Cardiac septum (tissue), 1 donor: ENCODE results near the gene RHOB. TPM values are rescaled to one million over a fixed set of nuclear protein-coding genes. Genes with fewer than 3 reads are reported as not detected.

ENCODE experiments used
- DNase-seq: peaks from one replicate; pipeline ENCODE4 v3.0.0-alpha.2; 2020; ENCODE audit warnings: low spot score
- intact Hi-C: fragments of 100-400 bp; cut with DNase I; formaldehyde crosslinking; loops from one replicate; pipeline ENCODE4 v1.14.0; 2022
- total RNA-seq: library from RNA; stranded (reverse); fragmentation: NEBNext Ultra II Directional; extraction: Animal tissue kit (Norgen Biotek cat#: 25700); gene quantifications from one replicate; pipeline ENCODE4 v1.2.1, GENCODE V29; 2021
- donor health status: DM: no; HTN: no; CAD: no.

RHOB gene
- total RNA-seq, 1 donor from 2014 or later: 98.4 TPM

- peak; percentile 46 for DNase-seq
- intact Hi-C loops: no loop called here
Measured at GRCh38 chr2:20468549-20469500, 22.0 kb downstream of the RHOB start.

GRCh38 chr2:20469595-20469994 lies 22.7 kb downstream of the RHOB start:
- peak; percentile 24 for DNase-seq
- intact Hi-C loops: no loop called here

GRCh38 chr2:20470211-20470610 lies 23.3 kb downstream of the RHOB start:
- intact Hi-C loops: no loop called here
- DNase-seq: no peak

- intact Hi-C loops: no loop called here
- DNase-seq: peak; percentile 51
Measured at GRCh38 chr2:20471148-20471547, 24.3 kb downstream of the RHOB start.

- peak; percentile 39 for DNase-seq
- intact Hi-C loops: no loop called here
Measured at GRCh38 chr2:20471902-20472559, 25.2 kb downstream of the RHOB start.

- intact Hi-C loops: no loop called here
- no peak for DNase-seq
Measured at GRCh38 chr2:20472569-20472968, 25.7 kb downstream of the RHOB start.

GRCh38 chr2:20473128-20473527 lies 26.3 kb downstream of the RHOB start:
- intact Hi-C loops: no loop called here
- DNase-seq: peak; percentile 59

GRCh38 chr2:20474757-20475566 lies 28.1 kb downstream of the RHOB start:
- intact Hi-C loops: no loop called here
- peak; percentile 14 for DNase-seq

GRCh38 chr2:20475567-20475952 lies 28.7 kb downstream of the RHOB start:
- intact Hi-C loops: no loop called here
- DNase-seq: no peak

- intact Hi-C loops: no loop called here
- DNase-seq: no peak
Measured at GRCh38 chr2:20476481-20476880, 29.6 kb downstream of the RHOB start.

GRCh38 chr2:20476950-20477349 lies 30.1 kb downstream of the RHOB start:
- peak; percentile 67 for DNase-seq
- intact Hi-C loops: no loop called here

- DNase-seq: peak; percentile 46
- intact Hi-C loops: no loop called here
Measured at GRCh38 chr2:20478961-20479360, 32.1 kb downstream of the RHOB start.

GRCh38 chr2:20479835-20480234 lies 33.0 kb downstream of the RHOB start:
- DNase-seq: no peak
- intact Hi-C loops: no loop called here

- intact Hi-C loops: no loop called here
- no peak for DNase-seq
Measured at GRCh38 chr2:20480913-20481312, 34.0 kb downstream of the RHOB start.

GRCh38 chr2:20481798-20482405 lies 35.0 kb downstream of the RHOB start:
- intact Hi-C loops: no loop called here
- DNase-seq: no peak

GRCh38 chr2:20482725-20483124 lies 35.9 kb downstream of the RHOB start:
- intact Hi-C loops: no loop called here
- DNase-seq: no peak

- intact Hi-C loops: no loop called here
- no peak for DNase-seq
Measured at GRCh38 chr2:20483194-20483895, 36.5 kb downstream of the RHOB start.

GRCh38 chr2:20484034-20484617 lies 37.3 kb downstream of the RHOB start:
- intact Hi-C loops: no loop called here

More at GRCh38 chr2:20484034-20484617, 37.3 kb downstream of the RHOB start:
- DNase-seq: no peak
